K562 (cell line): ENCODE results near the gene PCSK7. TPM values are rescaled to one million over a fixed set of nuclear protein-coding genes. Genes with fewer than 3 reads are reported as not detected.
A peak's percentile ranks its signal among the peaks of the same experiment; 100 is the strongest.

Source experiments
- ATAC-seq: fragments of 200-7000 bp; cut with Tn5 transposase; 3 replicates; pipeline ENCODE4 v1.9.1; 2020; ENCODE audit warnings: moderate library complexity
- BruUV-seq: library from RNA; stranded (reverse); fragments of 400-500 nt; replicated peaks from 2 replicates; lab custom pipeline; 2021; lab: Mats Ljungman, UMichigan
- CTCF ChIA-PET: fragments of 300-600 bp; formaldehyde crosslinking; extraction: SDS; loops from one replicate; lab custom pipeline; 2021; ENCODE audit warnings: low intra/inter-chr PET ratio; lab: Yijun Ruan, JAX
- POLR2A ChIA-PET: fragments of 300-600, 350-650 bp; sonication (Branson Sonifier 250); formaldehyde crosslinking; extraction: SDS; loops from one replicate; lab custom pipeline; 2021; ENCODE audit warnings: antibody characterized with exemption, inconsistent platforms; lab: Yijun Ruan, JAX
- DNase-seq, 4 experiments: peaks; one replicate each; pipeline versions ENCODE4 v3.0.0 to v3.0.0-alpha.2; 2011 to 2018; ENCODE audit warnings: low spot score in 3 of 4, mixed read lengths in 3 of 4; ENCODE audit errors: extremely low read depth in 1 of 4
- FAIRE-seq: peaks from 2 replicates; lab custom pipeline; 2011; peaks lifted over from hg19 to GRCh38; lab: Jason Lieb, UNC
- H2AFZ ChIP-seq: 2 replicates; pipeline ENCODE4 v1.6.0; 2011; ENCODE audit warnings: low read depth, low read length, control low read depth, inconsistent platforms
- H3K27ac ChIP-seq: fragments of 200-600 bp; 3 replicates; pipeline ENCODE4 v1.8.0; 2011; ENCODE audit warnings: low read depth, mild to moderate bottlenecking, control low read depth, inconsistent platforms, low read length, moderate library complexity, mixed read lengths; ENCODE audit errors: extremely low read depth
- H3K27me3 ChIP-seq, 2 experiments: fragments of 300-600 bp in 1 of 2; 2 replicates in 1 of 2; 3 replicates in 1 of 2; pipeline versions ENCODE4 v1.6.0 to v1.8.0; 2011; ENCODE audit warnings: inconsistent platforms in 2 of 2, low read length in 2 of 2, mild to moderate bottlenecking in 1 of 2, mixed read lengths in 1 of 2, moderate library complexity in 1 of 2; ENCODE audit not compliant: control insufficient read depth in 2 of 2, insufficient read depth in 2 of 2
- H3K36me3 ChIP-seq: fragments of 300-600 bp; 3 replicates; pipeline ENCODE4 v1.8.0; 2011; ENCODE audit warnings: mild to moderate bottlenecking, low read length, inconsistent platforms; ENCODE audit not compliant: control insufficient read depth, insufficient read depth
- H3K4me1 ChIP-seq, 2 experiments: fragments of 200-600 bp in 1 of 2; replicated peaks in 1 of 2; 2 replicates in 1 of 2; 3 replicates in 1 of 2; pipeline versions ENCODE4 v1.5.1 to v1.8.0; 2011; ENCODE audit warnings: inconsistent platforms in 2 of 2, low read length in 2 of 2, mild to moderate bottlenecking in 1 of 2, mixed read lengths in 1 of 2, moderate library complexity in 1 of 2; ENCODE audit not compliant: control insufficient read depth in 2 of 2, insufficient read depth in 2 of 2
- H3K4me2 ChIP-seq: 2 replicates; pipeline ENCODE4 v1.6.1; 2011; ENCODE audit warnings: low read length, control low read depth, inconsistent platforms, mixed read lengths; ENCODE audit not compliant: insufficient read depth
- H3K4me3 ChIP-seq: fragments of 200-600 bp; sonication (generic), shearing (Covaris generic); 2 replicates; pipeline ENCODE4 v1.5.1; 2016; ENCODE audit warnings: control low read depth, inconsistent platforms
- H3K79me2 ChIP-seq: fragments of 200-600 bp; 3 replicates; pipeline ENCODE4 v1.8.0; 2011; ENCODE audit warnings: low read length, inconsistent platforms; ENCODE audit not compliant: control insufficient read depth, insufficient read depth
- H3K9ac ChIP-seq, 2 experiments: 2 replicates each; pipeline versions ENCODE4 v1.6.0 to v1.6.1; 2011; ENCODE audit warnings: low read depth in 2 of 2, low read length in 2 of 2, control low read depth in 1 of 2, inconsistent platforms in 1 of 2, mild to moderate bottlenecking in 1 of 2, mixed read lengths in 1 of 2; ENCODE audit not compliant: insufficient read depth in 1 of 2
- H3K9me1 ChIP-seq: one replicate; pipeline ENCODE4 v1.6.0; 2011; ENCODE audit warnings: inconsistent platforms, mild to moderate bottlenecking, low read length, moderate library complexity; ENCODE audit not compliant: control insufficient read depth, insufficient read depth
- H3K9me3 ChIP-seq: replicated peaks from 2 replicates; pipeline ENCODE4 v1.5.1; 2011; ENCODE audit warnings: low read depth, low read length, inconsistent platforms; ENCODE audit not compliant: control insufficient read depth, insufficient read depth
- H4K20me1 ChIP-seq: replicated peaks from 2 replicates; pipeline ENCODE4 v1.6.1; 2011; ENCODE audit warnings: low read length, inconsistent platforms, mixed read lengths; ENCODE audit not compliant: control insufficient read depth, insufficient read depth
- HNRNPL ChIP-seq: fragments of 200-400 bp; formaldehyde crosslinking; IDR thresholded peaks from 2 replicates; pipeline ENCODE4 v1.6.1; 2017; ENCODE audit warnings: low read depth, mild to moderate bottlenecking, low read length
- MYNN ChIP-seq, 2 experiments: sonication (generic); formaldehyde crosslinking in 1 of 2; IDR thresholded peaks; 2 replicates each; pipeline versions ENCODE4 v1.5.0 to v1.6.1; 2016 to 2020; ENCODE audit warnings: antibody characterized with exemption in 1 of 2, missing genetic modification reagents in 1 of 2
- POLR2AphosphoS2 ChIP-seq: IDR thresholded peaks from 2 replicates; pipeline ENCODE4 v1.6.1; 2012; ENCODE audit warnings: low read length, improper control_type of control experiment
- POLR2G ChIP-seq: fragments of 200-400 bp; formaldehyde crosslinking; IDR thresholded peaks from 2 replicates; pipeline ENCODE4 v1.6.1; 2017; ENCODE audit warnings: low read depth, mild to moderate bottlenecking, antibody characterized with exemption, low read length, moderate library complexity
- ZBED1 ChIP-seq: IDR thresholded peaks from 2 replicates; pipeline ENCODE4 v1.6.1; 2014
- ZNF3 ChIP-seq: fragments of 250-450 bp; sonication (Bioruptor Pico); IDR thresholded peaks from 2 replicates; pipeline ENCODE4 v1.5.0; 2021; ENCODE audit warnings: mild to moderate bottlenecking, moderate library complexity
- WGBS: fragments of 100-300 bp; shearing (Covaris generic); methylation state at CpG from one replicate; pipeline ENCODE4 v1.1.6; 2016; ENCODE audit warnings: low coverage, mixed read lengths; ENCODE audit not compliant: insufficient coverage; ENCODE audit errors: missing lambda C conversion rate; 5-methylcytosine and 5-hydroxymethylcytosine counted together
- in situ Hi-C: fragments of 300-500 bp; cut with MboI; formaldehyde crosslinking; loops from 4 replicates; pipeline ENCODE4 v1.15.0; 2018; ENCODE audit warnings: inconsistent platforms, mixed read lengths
- intact Hi-C: fragments of 100-400 bp; cut with micrococcal nuclease; formaldehyde crosslinking; loops from 2 replicates; pipeline ENCODE4 v1.14.2; 2022
- polyA plus RNA-seq, 8 experiments: library from polyadenylated mRNA; depleted of rRNA in 4 of 8; stranded (reverse) in 5 of 8; unstranded in 3 of 8; fragments of >200 nt; fragmentation: Nextera tagmentation in 2 of 8; fragmentation: Illumina TruSeq in 1 of 8; extraction: Ambion mirVana in 2 of 8; extraction: Trizol in 1 of 8; gene quantifications; 2 replicates each; pipeline versions ENCODE4 v1.2.1 to v1.2.3, GENCODE V29; 2011 to 2014; ENCODE audit warnings: inconsistent platforms in 1 of 8, missing spikeins in 1 of 8
- total RNA-seq, 7 experiments: library from RNA; depleted of rRNA in 6 of 7; stranded (reverse); fragments of >200 nt in 6 of 7; fragmentation: Illumina TruSeq in 2 of 7; extraction: Trizol in 2 of 7; gene quantifications; 2 replicates each; pipeline versions ENCODE4 v1.2.1 to v1.2.3, GENCODE V29; 2011 to 2021; ENCODE audit warnings: low replicate concordance in 1 of 7
- TF ChIP-seq, protein P1 (sequence below), 2 experiments: IDR thresholded peaks in 1 of 2; conservative IDR thresholded peaks in 1 of 2; 2 replicates each; pipeline ENCODE4 v1.6.1; 2016; ENCODE audit warnings: low read depth in 2 of 2, mild to moderate bottlenecking in 1 of 2, missing compliant biosample characterization in 1 of 2, missing genetic modification characterization in 1 of 2, moderate library complexity in 1 of 2

Gene PCSK7
- total and polyA plus RNA-seq, 9 of the 15 experiments (the other 6 are each of a cell fraction or from before 2014, with no cell fraction given): 3.1 to 29.2 (median 15.6) TPM

DNA sequence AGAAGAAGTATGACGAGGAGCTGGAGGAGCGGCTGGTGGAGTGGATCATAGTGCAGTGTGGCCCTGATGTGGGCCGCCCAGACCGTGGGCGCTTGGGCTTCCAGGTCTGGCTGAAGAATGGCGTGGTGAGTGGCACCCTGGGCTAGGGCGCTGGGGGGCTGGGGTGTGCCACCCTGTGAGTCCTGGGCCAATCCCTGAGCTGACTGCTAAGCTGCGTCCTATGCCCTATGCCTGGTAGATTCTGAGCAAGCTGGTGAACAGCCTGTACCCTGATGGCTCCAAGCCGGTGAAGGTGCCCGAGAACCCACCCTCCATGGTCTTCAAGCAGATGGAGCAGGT lies 28.8 kb downstream of the PCSK7 start (continued):
- TF ChIP-seq, protein P1, sequence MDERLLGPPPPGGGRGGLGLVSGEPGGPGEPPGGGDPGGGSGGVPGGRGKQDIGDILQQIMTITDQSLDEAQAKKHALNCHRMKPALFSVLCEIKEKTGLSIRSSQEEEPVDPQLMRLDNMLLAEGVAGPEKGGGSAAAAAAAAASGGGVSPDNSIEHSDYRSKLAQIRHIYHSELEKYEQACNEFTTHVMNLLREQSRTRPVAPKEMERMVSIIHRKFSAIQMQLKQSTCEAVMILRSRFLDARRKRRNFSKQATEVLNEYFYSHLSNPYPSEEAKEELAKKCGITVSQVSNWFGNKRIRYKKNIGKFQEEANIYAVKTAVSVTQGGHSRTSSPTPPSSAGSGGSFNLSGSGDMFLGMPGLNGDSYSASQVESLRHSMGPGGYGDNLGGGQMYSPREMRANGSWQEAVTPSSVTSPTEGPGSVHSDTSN (CRISPR knock-in tag; IDR thresholded peaks at IDR 0.05; ENCODE audit: low read depth): no peak
- TF ChIP-seq, protein P1 (tag; conservative IDR thresholded peaks at IDR 0.05; ENCODE audit: low read depth): no peak
- TF ChIP-seq POLR2G: peak; percentile 60
- no peak for TF ChIP-seq ZBED1
- no peak for TF ChIP-seq HNRNPL
- no peak for TF ChIP-seq MYNN (IDR thresholded peaks at IDR 0.05)
- no peak for TF ChIP-seq MYNN (CRISPR knock-in tag; IDR thresholded peaks at IDR 0.05)
- TF ChIP-seq, all 486 proteins: peak for 1

- ChIA-PET POLR2A (interaction anchor here (0.6 to 0.8 kb wide), 4 partner anchors 10 to 23 kb away, joined by 3 to 6 read pairs (median 4); no protein-coding TSS in a partner anchor), CTCF (no interaction called here)
- ATAC-seq (no peak), FAIRE-seq (no peak), DNase-seq (no peak)
- Histone ChIP-seq H3K9ac (peak overlapping the region in 1 of 2 experiments; percentile 36; a peak in 1 of 4 replicates), H3K4me2 (no peak overlapping the region), H3K4me1 (peaks cover 0 to 22% of the 10 kb centered on the region in 2 experiments; a peak in 3 of 5 replicates), H3K9me1 (no peaks in the 10 kb centered on the region), H3K9me3 (no peaks in the 10 kb centered on the region), H3K36me3 (peaks cover 10% of the 10 kb centered on the region; the same call in 1 of the 3 replicates), H3K79me2 (no peaks in the 10 kb centered on the region), H3K27me3 (no peaks in the 10 kb centered on the region), H4K20me1 (no peaks in the 10 kb centered on the region; the same call in 1 of the 2 replicates), H3K27ac (no peak overlapping the region), H2AFZ (no peak overlapping the region), H3K4me3 (no peak overlapping the region)
- in situ Hi-C loops: no loop called here
- intact Hi-C loops: no loop called here
- 81% methylated on average over 6 of the region's 7 CpGs for WGBS
- no TSS peak for BruUV-seq
- TF ChIP-seq POLR2AphosphoS2 (no peak), ZNF3 (CRISPR knock-in tag) (no peak)
Measured at GRCh38 chr11:117202386-117203068, 29.3 kb downstream of the PCSK7 start.
